ENCODE measurements around the gene GORAB. TPM values are rescaled to one million over a fixed set of nuclear protein-coding genes. Genes with fewer than 3 reads are reported as not detected.

The GORAB gene
- total RNA-seq, 2 donors from 2014 or later = 13.8 to 14.9 TPM

DNA sequence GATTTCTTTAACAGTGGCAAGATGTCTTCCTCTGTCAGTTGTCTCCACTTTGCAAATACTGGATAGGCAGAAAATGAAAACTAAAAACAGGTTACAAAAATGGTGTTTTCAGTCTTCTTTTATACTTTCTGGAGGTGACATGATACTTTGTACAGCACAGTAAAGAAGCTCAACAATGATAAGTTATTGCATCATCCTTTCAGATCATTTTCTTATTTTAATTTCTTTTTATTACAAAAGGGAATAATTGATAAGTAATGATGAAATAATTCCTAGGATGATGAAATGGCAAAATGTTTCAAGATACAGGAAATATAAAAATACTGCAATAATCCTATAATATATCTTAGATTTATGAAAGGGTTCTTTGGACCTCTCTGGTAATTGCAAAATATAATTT lies 16.5 kb downstream of the GORAB start:
- Mint-ChIP-seq H3K36me3 (ENCODE audit: insufficient read depth in 2 of 2) (peaks cover 6 to 30% of the 10 kb centered on the region in 2 donors), H3K27ac (peak overlapping the region; percentile 53), H3K4me1 (ENCODE audit: low read depth) (no peaks in the 10 kb centered on the region), H3K27me3 (ENCODE audit: low read depth) (no peaks in the 10 kb centered on the region), H3K9me3 (peaks cover 0 to 2% of the 10 kb centered on the region in 2 donors), H3K4me3 (no peak overlapping the region)
- DNase-seq (no peak), ATAC-seq (replicated peaks in 1 of 2) (no peak)

DNA sequence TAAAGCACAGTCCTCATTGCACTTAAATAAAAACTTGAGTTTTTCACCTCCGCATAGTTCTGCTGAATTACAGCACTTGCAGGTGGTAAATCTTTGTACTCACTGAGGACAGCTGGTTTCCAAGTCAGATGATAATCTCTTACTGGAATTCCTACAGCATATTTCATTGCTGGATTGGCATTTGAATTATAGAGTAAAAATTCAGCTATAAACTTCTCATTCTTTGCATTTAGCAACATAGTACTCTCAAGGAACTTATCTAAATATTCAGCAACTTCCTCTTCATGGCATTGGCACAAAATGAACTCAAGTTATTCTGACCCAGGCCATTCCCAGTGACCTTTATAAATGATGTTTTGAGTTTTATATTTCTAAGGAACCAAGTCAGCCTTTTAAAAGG lies 23.4 kb downstream of the GORAB start:
- Mint-ChIP-seq H3K27ac (no peak overlapping the region), H3K9me3 (peaks cover 2% of the 10 kb centered on the region in 2 donors), H3K36me3 (ENCODE audit: insufficient read depth in 2 of 2) (peaks cover 4 to 11% of the 10 kb centered on the region in 2 donors), H3K4me1 (ENCODE audit: low read depth) (no peaks in the 10 kb centered on the region), H3K4me3 (no peak overlapping the region), H3K27me3 (ENCODE audit: low read depth) (no peaks in the 10 kb centered on the region)
- DNase-seq (no peak), ATAC-seq (replicated peaks in 1 of 2) (no peak)

- Mint-ChIP-seq H3K27me3 (ENCODE audit: low read depth) (no peaks in the 10 kb centered on the region), H3K4me1 (ENCODE audit: low read depth) (no peaks in the 10 kb centered on the region), H3K27ac (no peak overlapping the region), H3K36me3 (ENCODE audit: insufficient read depth in 2 of 2) (peaks cover 6% of the 10 kb centered on the region in 2 donors), H3K4me3 (no peak overlapping the region), H3K9me3 (peaks cover 2% of the 10 kb centered on the region in 2 donors)
- ATAC-seq (replicated peaks in 1 of 2) (no peak), DNase-seq (no peak)
These were observed 25.0 kb downstream of the GORAB start for GRCh38 chr1:170556917-170557316.

DNA sequence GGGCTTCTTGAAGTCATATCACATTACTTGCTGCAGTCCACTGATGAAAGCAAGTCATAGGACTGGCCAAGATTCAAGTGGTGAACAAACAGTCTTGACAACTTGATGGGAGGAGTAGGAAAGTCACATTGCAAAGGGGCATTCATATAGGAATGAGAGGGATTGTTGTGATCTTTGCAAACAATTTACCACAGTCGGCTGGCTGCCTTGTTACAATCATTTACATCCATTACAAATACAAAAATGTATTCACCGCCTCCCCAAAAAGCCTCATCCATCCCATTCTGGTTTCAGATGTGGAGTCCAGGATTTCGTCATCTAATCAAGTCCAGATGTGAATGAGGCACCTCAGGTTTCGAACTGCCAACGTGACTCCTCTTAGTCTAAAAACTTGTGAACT lies 26.8 kb downstream of the GORAB start:
- ATAC-seq (replicated peaks in 1 of 2) (no peak), DNase-seq (no peak)
- Mint-ChIP-seq H3K27me3 (ENCODE audit: low read depth) (no peaks in the 10 kb centered on the region), H3K4me3 (no peak overlapping the region), H3K36me3 (ENCODE audit: insufficient read depth in 2 of 2) (peaks cover 4 to 5% of the 10 kb centered on the region in 2 donors), H3K9me3 (peaks cover 2 to 3% of the 10 kb centered on the region in 2 donors), H3K4me1 (ENCODE audit: low read depth) (peaks cover 15% of the 10 kb centered on the region), H3K27ac (no peak overlapping the region)

DNA sequence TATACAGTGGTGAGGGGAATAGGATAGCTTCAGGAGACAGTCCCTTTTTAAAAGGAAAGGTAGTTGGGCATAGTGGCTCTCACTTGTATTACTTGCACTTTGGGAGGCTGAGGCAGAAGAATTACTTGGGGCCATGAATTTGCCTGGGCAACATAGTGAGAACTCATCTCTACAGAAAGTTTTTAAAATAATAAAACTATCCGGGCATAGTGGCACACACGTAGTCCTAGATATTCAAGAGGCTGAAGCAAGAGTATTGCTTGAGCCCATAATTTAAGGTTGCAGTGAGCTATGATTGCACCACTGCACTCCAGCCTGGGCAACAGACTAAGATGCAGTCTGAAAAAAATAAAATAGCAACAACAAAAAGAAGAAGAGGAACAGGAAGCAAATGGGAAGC lies 27.2 kb downstream of the GORAB start:
- ATAC-seq (replicated peaks in 1 of 2) (no peak), DNase-seq (no peak)
- Mint-ChIP-seq H3K4me3 (no peak overlapping the region), H3K27me3 (ENCODE audit: low read depth) (no peaks in the 10 kb centered on the region), H3K9me3 (peaks cover 2 to 3% of the 10 kb centered on the region in 2 donors), H3K36me3 (ENCODE audit: insufficient read depth in 2 of 2) (peaks cover 3 to 5% of the 10 kb centered on the region in 2 donors), H3K27ac (no peak overlapping the region), H3K4me1 (ENCODE audit: low read depth) (peaks cover 15% of the 10 kb centered on the region)

GRCh38 chr1:170560681-170561285 lies 28.8 kb downstream of the GORAB start:
- Mint-ChIP-seq H3K27me3 (ENCODE audit: low read depth) (no peaks in the 10 kb centered on the region), H3K36me3 (ENCODE audit: insufficient read depth in 2 of 2) (peaks cover 2 to 5% of the 10 kb centered on the region in 2 donors), H3K4me3 (no peak overlapping the region), H3K9me3 (peaks cover 2 to 3% of the 10 kb centered on the region in 2 donors), H3K4me1 (ENCODE audit: low read depth) (peaks cover 15% of the 10 kb centered on the region), H3K27ac (no peak overlapping the region)
- DNase-seq (no peak), ATAC-seq (replicated peaks in 1 of 2) (no peak)

DNA sequence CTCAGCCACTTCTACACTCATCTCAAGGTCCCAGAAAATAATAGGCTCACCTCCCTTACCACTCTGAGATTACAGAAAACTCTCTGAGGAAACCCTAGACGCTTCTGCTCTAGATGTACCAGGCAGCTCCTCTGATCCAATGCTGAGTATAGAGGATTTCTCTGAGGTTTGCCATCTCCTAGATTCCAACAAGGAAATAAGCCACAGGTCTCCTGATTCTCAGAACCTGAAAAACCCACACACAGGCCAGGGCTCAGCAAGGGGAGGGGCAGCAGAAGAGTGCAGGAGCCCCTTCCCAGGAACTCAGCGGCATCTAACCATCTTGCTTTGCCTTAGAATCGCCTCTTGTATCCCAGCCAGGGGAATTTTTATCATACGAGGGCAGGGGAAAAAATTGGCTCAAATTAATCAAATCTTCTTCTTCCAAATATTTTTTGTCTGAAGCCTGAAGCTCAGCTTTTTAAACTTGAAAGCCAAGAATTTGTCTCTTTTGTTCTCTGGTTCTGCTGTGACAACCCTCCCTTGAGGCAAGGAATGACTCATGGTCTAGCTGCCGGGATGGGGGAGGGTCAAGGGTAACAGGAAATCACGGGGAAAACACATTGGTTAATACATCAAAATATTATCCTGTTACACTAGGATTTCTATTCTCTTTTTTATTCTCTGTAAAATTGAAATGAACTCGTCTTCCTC lies 30.8 kb downstream of the GORAB start:
- ATAC-seq (replicated peaks in 1 of 2) (peak; percentile 60 to 63), DNase-seq (peak; percentile 16 to 27)
- peaks cover 0 to 5% of the 10 kb centered on the region in 2 donors for H3K36me3 Mint-ChIP-seq (ENCODE audit: insufficient read depth in 2 of 2)
- H3K27ac Mint-ChIP-seq = peak overlapping the region; percentile 33
- peaks cover 15% of the 10 kb centered on the region for H3K4me1 Mint-ChIP-seq (ENCODE audit: low read depth)
- H3K27me3 Mint-ChIP-seq (ENCODE audit: low read depth) = no peaks in the 10 kb centered on the region
- H3K9me3 Mint-ChIP-seq = peaks cover 2 to 3% of the 10 kb centered on the region in 2 donors
- peak overlapping the region; percentile 22 to 31 for H3K4me3 Mint-ChIP-seq

DNA sequence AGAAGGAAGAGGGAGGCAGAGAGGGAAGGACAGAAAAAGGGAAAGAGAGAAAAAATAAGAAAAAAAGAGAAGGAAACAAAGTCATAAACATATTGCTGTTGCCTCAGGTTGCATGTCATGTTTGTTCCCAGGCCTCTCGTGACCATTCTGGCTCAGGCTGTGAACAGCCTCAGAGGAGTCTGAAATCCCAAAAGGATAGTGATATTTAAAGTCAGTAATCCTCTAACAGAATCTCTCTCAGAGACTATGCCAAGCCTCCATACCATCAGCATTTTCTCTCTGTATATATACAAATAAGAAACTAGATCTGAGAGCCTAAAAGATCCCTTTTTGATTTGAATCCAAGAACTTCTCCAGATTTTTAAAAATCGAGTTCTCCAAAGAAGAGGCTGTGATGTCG lies 35.2 kb downstream of the GORAB start:
- peaks cover 5% of the 10 kb centered on the region for H3K27me3 Mint-ChIP-seq (ENCODE audit: low read depth)
- H3K4me1 Mint-ChIP-seq (ENCODE audit: low read depth) = peaks cover 15% of the 10 kb centered on the region
- no peak overlapping the region for H3K4me3 Mint-ChIP-seq
- no peak for ATAC-seq (replicated peaks in 1 of 2)
- peaks cover 4% of the 10 kb centered on the region in 2 donors for H3K36me3 Mint-ChIP-seq (ENCODE audit: insufficient read depth in 2 of 2)
- no peak overlapping the region for H3K27ac Mint-ChIP-seq
- no peak for DNase-seq
- peaks cover 7 to 10% of the 10 kb centered on the region in 2 donors for H3K9me3 Mint-ChIP-seq

GRCh38 chr1:170568197-170568596 lies 36.2 kb downstream of the GORAB start:
- H3K27ac Mint-ChIP-seq = no peak overlapping the region
- peaks cover 5% of the 10 kb centered on the region for H3K27me3 Mint-ChIP-seq (ENCODE audit: low read depth)
- peaks cover 10 to 11% of the 10 kb centered on the region in 2 donors for H3K9me3 Mint-ChIP-seq

DNA sequence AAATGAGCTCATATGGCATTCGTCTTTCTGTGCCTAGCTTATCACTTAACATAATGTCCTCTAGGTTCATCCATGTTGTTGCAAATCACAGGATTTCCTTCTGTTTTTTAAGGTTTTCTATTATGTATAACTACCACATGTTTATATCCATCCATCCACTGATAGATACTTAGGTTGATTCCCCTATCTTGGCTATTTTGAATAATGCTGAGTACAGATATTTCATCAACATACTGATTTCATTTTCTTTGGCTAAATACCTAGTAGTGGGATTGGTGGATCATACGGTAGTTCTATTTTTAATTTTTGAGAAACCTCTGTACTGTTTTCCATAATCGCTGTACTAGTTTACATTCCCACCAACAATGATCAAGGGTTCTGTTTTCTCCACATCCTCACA lies 45.0 kb downstream of the GORAB start:
- H3K4me3 Mint-ChIP-seq = no peak overlapping the region
- H3K36me3 Mint-ChIP-seq (ENCODE audit: insufficient read depth in 2 of 2) = peaks cover under 1 to 2% of the 10 kb centered on the region in 2 donors
- DNase-seq = no peak
- H3K9me3 Mint-ChIP-seq = peaks cover 3 to 10% of the 10 kb centered on the region in 2 donors
- ATAC-seq (replicated peaks in 1 of 2) = no peak
- H3K4me1 Mint-ChIP-seq (ENCODE audit: low read depth) = no peaks in the 10 kb centered on the region
- peaks cover 16% of the 10 kb centered on the region for H3K27me3 Mint-ChIP-seq (ENCODE audit: low read depth)
- no peak overlapping the region for H3K27ac Mint-ChIP-seq

More at GRCh38 chr1:170568197-170568596, 36.2 kb downstream of the GORAB start:
- ATAC-seq (replicated peaks in 1 of 2) (no peak), DNase-seq (no peak)
- peaks cover 4% of the 10 kb centered on the region in 2 donors for H3K36me3 Mint-ChIP-seq (ENCODE audit: insufficient read depth in 2 of 2)
- peaks cover 5% of the 10 kb centered on the region for H3K4me1 Mint-ChIP-seq (ENCODE audit: low read depth)
- H3K4me3 Mint-ChIP-seq = no peak overlapping the region

DNA sequence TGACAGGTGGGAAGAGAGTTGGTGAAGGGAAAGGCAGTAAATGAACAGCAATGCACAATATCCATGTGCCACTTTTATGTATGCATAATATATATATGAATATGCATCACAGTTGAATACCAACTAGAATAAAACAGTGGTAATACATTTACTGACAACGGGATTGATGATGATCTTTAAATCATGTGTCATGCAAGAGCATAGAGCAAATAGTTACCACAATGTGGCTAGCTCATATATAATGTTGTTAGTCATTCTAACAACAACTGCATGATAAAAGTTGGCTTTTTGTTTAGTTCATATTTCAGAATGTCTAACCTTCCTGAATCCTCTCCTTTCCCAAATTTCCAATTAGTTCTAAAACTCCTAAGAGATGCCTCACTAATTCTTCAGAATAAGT lies 46.4 kb downstream of the GORAB start:
- DNase-seq (no peak), ATAC-seq (replicated peaks in 1 of 2) (no peak)
- H3K4me1 Mint-ChIP-seq (ENCODE audit: low read depth) = no peaks in the 10 kb centered on the region
- H3K4me3 Mint-ChIP-seq = no peak overlapping the region
- no peak overlapping the region for H3K27ac Mint-ChIP-seq
- H3K36me3 Mint-ChIP-seq (ENCODE audit: insufficient read depth in 2 of 2) = no peaks in the 10 kb centered on the region
- H3K27me3 Mint-ChIP-seq (ENCODE audit: low read depth) = peaks cover 16% of the 10 kb centered on the region
- peaks cover 0 to 2% of the 10 kb centered on the region in 2 donors for H3K9me3 Mint-ChIP-seq

- no peak for ATAC-seq (replicated peaks in 1 of 2)
- DNase-seq = no peak
These were observed 48.9 kb downstream of the GORAB start for GRCh38 chr1:170580636-170581440.

DNA sequence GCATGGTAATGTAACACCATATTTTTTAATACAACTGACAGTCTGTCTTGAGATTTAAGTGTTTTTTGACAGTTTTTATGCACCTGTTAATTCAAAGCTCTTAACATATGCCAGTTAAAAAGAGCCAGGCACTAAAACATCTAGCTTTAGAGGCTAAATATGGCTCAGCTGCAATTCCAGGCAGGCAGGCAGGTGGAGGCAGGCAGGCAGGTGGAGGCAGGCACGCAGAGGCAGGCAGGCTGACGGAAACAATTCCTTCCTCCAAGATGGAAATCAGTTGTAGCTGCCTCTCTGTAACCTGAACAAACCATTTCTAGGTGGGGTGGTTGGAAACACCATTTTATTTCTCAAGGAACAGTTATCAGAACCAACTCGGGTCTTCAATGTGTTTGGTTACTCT lies 51.2 kb downstream of the GORAB start:
- Mint-ChIP-seq H3K4me1 (ENCODE audit: low read depth) (no peaks in the 10 kb centered on the region), H3K27me3 (ENCODE audit: low read depth) (peaks cover 9% of the 10 kb centered on the region), H3K36me3 (ENCODE audit: insufficient read depth in 2 of 2) (no peaks in the 10 kb centered on the region), H3K9me3 (no peaks in the 10 kb centered on the region), H3K27ac (no peak overlapping the region), H3K4me3 (no peak overlapping the region)
- no peak for DNase-seq
- ATAC-seq (replicated peaks in 1 of 2) = no peak

More at GRCh38 chr1:170580636-170581440, 48.9 kb downstream of the GORAB start:
- H3K27me3 Mint-ChIP-seq (ENCODE audit: low read depth) = peaks cover 16% of the 10 kb centered on the region
- H3K4me3 Mint-ChIP-seq = no peak overlapping the region
- no peaks in the 10 kb centered on the region for H3K4me1 Mint-ChIP-seq (ENCODE audit: low read depth)
- no peaks in the 10 kb centered on the region for H3K36me3 Mint-ChIP-seq (ENCODE audit: insufficient read depth in 2 of 2)
- H3K9me3 Mint-ChIP-seq = no peaks in the 10 kb centered on the region
- no peak overlapping the region for H3K27ac Mint-ChIP-seq
